WTC11 (cell line): ENCODE measurements around the gene SERTAD3. TPM values are rescaled to one million over a fixed set of nuclear protein-coding genes. Genes with fewer than 3 reads are reported as not detected.
A peak's percentile ranks its signal among the peaks of the same experiment; 100 is the strongest.

ENCODE experiments used
- ATAC-seq: fragments of 200-7000 bp; cut with Tn5 transposase; 2 replicates; pipeline ENCODE4 v1.10.0; 2021; ENCODE audit warnings: mild to moderate bottlenecking, moderate library complexity
- CTCF ChIA-PET: fragments of 300-600 bp; sonication (Branson Sonifier 250); formaldehyde crosslinking; loops from one replicate; lab custom pipeline; 2021; ENCODE audit warnings: antibody characterized with exemption; lab: Charles Lee
- POLR2A ChIA-PET: fragments of 350-600 bp; sonication (Branson Sonifier 250); formaldehyde crosslinking; loops from one replicate; lab custom pipeline; 2021; ENCODE audit warnings: antibody characterized with exemption; lab: Charles Lee
- DNase-seq: peaks from one replicate; pipeline ENCODE4 v3.0.0; 2021; ENCODE audit warnings: low spot score
- H3K27ac Mint-ChIP-seq: 2 replicates; pipeline ENCODE4 v1.8.0; 2021; ENCODE audit warnings: mixed read lengths
- H3K27me3 Mint-ChIP-seq: 2 replicates; pipeline ENCODE4 v1.8.0; 2021; ENCODE audit warnings: low read depth, mild to moderate bottlenecking, moderate library complexity, mixed read lengths
- H3K36me3 Mint-ChIP-seq: 2 replicates; pipeline ENCODE4 v1.8.0; 2021; ENCODE audit warnings: mixed read lengths
- H3K4me1 Mint-ChIP-seq: 2 replicates; pipeline ENCODE4 v1.8.0; 2022; ENCODE audit warnings: mixed read lengths
- H3K4me3 Mint-ChIP-seq: 2 replicates; pipeline ENCODE4 v1.8.0; 2021; ENCODE audit warnings: mild to moderate bottlenecking, moderate library complexity, mixed read lengths
- H3K9me3 Mint-ChIP-seq: 2 replicates; pipeline ENCODE4 v1.8.0; 2021; ENCODE audit warnings: mixed read lengths
- ATF1 ChIP-seq: sonication (generic); formaldehyde crosslinking; IDR thresholded peaks from 2 replicates; pipeline ENCODE4 v1.8.1; 2023; ENCODE audit warnings: mild to moderate bottlenecking, moderate library complexity, missing genetic modification reagents
- EMX1 ChIP-seq: fragments of 250-450 bp; sonication (Bioruptor Pico); IDR thresholded peaks from 2 replicates; pipeline ENCODE4 v1.8.0; 2021; ENCODE audit warnings: mild to moderate bottlenecking
- FOXK1 ChIP-seq: sonication (generic); formaldehyde crosslinking; IDR thresholded peaks from 2 replicates; pipeline ENCODE4 v1.8.0; 2022; ENCODE audit warnings: mild to moderate bottlenecking, moderate library complexity, missing genetic modification reagents
- FOXP1 ChIP-seq: sonication (generic); formaldehyde crosslinking; IDR thresholded peaks from 2 replicates; pipeline ENCODE4 v1.8.0; 2022; ENCODE audit warnings: missing genetic modification reagents, mild to moderate bottlenecking, moderate library complexity, borderline replicate concordance
- IRF2 ChIP-seq: sonication (generic); formaldehyde crosslinking; IDR thresholded peaks from 2 replicates; pipeline ENCODE4 v1.8.0; 2022; ENCODE audit warnings: low read depth, missing genetic modification reagents, borderline replicate concordance
- MYBL2 ChIP-seq: sonication (generic); formaldehyde crosslinking; IDR thresholded peaks from 2 replicates; pipeline ENCODE4 v1.8.1; 2023; ENCODE audit warnings: mild to moderate bottlenecking, moderate library complexity, missing genetic modification reagents
- NFYB ChIP-seq: sonication (generic); formaldehyde crosslinking; conservative IDR thresholded peaks from 2 replicates; pipeline ENCODE4 v1.8.0; 2022; ENCODE audit warnings: low read depth, missing genetic modification reagents
- SOX15 ChIP-seq: fragments of 250-450 bp; sonication (Bioruptor Pico); IDR thresholded peaks from 2 replicates; pipeline ENCODE4 v1.9.0; 2021; ENCODE audit warnings: mild to moderate bottlenecking
- SP1 ChIP-seq: sonication (generic); formaldehyde crosslinking; conservative IDR thresholded peaks from 2 replicates; pipeline ENCODE4 v1.8.1; 2022; ENCODE audit warnings: missing genetic modification reagents
- ZNF138 ChIP-seq: sonication (generic); formaldehyde crosslinking; conservative IDR thresholded peaks from 2 replicates; pipeline ENCODE4 v1.8.1; 2022; ENCODE audit warnings: mild to moderate bottlenecking, moderate library complexity, missing genetic modification reagents
- total RNA-seq: library from RNA; stranded (reverse); gene quantifications from 3 replicates; pipeline ENCODE4 v1.2.3, GENCODE V29; 2021
- TF ChIP-seq, protein P1 (sequence below): sonication (generic); formaldehyde crosslinking; IDR thresholded peaks from 2 replicates; pipeline ENCODE4 v1.8.1; 2022; ENCODE audit warnings: mild to moderate bottlenecking, moderate library complexity, missing genetic modification reagents
- TF ChIP-seq, protein P2 (sequence below): sonication (generic); formaldehyde crosslinking; IDR thresholded peaks from 2 replicates; pipeline ENCODE4 v1.8.0; 2022; ENCODE audit warnings: mild to moderate bottlenecking, missing genetic modification reagents
- TF ChIP-seq, protein P3 (sequence below): sonication (generic); formaldehyde crosslinking; IDR thresholded peaks from 2 replicates; pipeline ENCODE4 v1.8.0; 2022; ENCODE audit warnings: mild to moderate bottlenecking, missing genetic modification reagents
- TF ChIP-seq, protein P4 (sequence below): sonication (generic); formaldehyde crosslinking; IDR thresholded peaks from 2 replicates; pipeline ENCODE4 v1.8.0; 2022; ENCODE audit warnings: mild to moderate bottlenecking, missing genetic modification reagents
- TF ChIP-seq, protein P5 (sequence below): fragments of 250-450 bp; sonication (Bioruptor Pico); conservative IDR thresholded peaks from 2 replicates; pipeline ENCODE4 v1.9.0; 2021; ENCODE audit warnings: mild to moderate bottlenecking
- TF ChIP-seq, protein P6 (sequence below): sonication (generic); formaldehyde crosslinking; IDR thresholded peaks from 2 replicates; pipeline ENCODE4 v1.8.1; 2022; ENCODE audit warnings: low read depth, missing genetic modification reagents, borderline replicate concordance
- TF ChIP-seq, protein P7 (sequence below): sonication (generic); formaldehyde crosslinking; IDR thresholded peaks from 2 replicates; pipeline ENCODE4 v1.8.0; 2022; ENCODE audit warnings: mild to moderate bottlenecking, missing genetic modification reagents

SERTAD3 gene
- total RNA-seq, 1 experiment from 2014 or later: 33.6 TPM

DNA sequence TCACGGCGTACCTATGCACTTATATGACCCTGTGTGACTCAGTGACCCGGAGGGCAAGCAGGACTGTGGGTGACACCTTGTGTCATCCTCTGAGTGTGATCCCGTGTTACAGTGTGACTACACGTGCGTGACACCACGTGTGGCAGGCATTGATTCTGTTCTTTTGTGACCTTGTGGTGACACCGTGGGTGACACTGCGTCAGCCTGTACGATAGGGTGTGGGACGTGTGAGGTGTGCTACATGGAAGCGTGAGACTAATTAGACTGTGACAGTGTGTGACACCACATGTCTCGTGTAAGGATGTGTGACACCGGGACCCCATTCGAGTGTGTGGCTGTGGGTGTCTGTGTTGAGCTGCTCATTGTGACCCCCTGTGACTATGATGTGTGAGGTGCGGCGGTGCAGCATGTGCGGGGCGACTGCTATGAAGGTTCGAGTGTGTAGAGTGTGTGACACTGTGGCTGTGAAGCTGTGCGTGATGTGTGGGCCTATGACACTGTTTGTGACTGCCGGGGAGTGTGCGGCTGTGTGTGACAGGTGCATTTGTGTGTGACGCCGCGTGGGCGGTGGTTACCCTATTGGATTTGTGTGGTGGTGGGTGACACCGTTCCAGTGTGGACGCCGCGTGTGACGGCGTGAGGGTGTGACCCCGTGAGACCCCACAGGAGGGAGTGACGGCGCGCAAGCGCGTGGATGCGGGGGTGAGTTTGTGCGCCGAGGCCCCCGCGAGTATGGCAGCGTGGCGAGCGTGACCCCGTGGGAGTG, 22.3 kb upstream of the SERTAD3 start:
- no peak for ATAC-seq
- Mint-ChIP-seq H3K9me3 (no peaks in the 10 kb centered on the region), H3K27me3 (peaks cover 38% of the 10 kb centered on the region), H3K4me1 (peaks cover 16% of the 10 kb centered on the region), H3K27ac (no peak overlapping the region), H3K36me3 (0 out of 2 replicates have a peak, but pooled peaks cover 2% of the 10 kb centered on the region), H3K4me3 (peak overlapping the region; percentile 79)
- peak; percentile 13; the same call in 1 of the 2 replicates for TF ChIP-seq FOXP1
- TF ChIP-seq ZNF138 (CRISPR knock-in tag): no peak
- CTCF ChIA-PET: interaction anchor here (0.5 to 4.7 kb wide), 25 partner anchors 11 to 340 kb away, joined by 3 to 57 read pairs (median 6); partner anchors contain the start of genes LTBP4, SERTAD1 and SERTAD3
- DNase-seq: no peak
- POLR2A ChIA-PET: interaction anchor here (0.8 to 1.3 kb wide), 9 partner anchors 12 to 250 kb away, joined by 3 to 9 read pairs (median 4); partner anchors contain the start of genes COQ8B, ITPKC and SERTAD1

DNA sequence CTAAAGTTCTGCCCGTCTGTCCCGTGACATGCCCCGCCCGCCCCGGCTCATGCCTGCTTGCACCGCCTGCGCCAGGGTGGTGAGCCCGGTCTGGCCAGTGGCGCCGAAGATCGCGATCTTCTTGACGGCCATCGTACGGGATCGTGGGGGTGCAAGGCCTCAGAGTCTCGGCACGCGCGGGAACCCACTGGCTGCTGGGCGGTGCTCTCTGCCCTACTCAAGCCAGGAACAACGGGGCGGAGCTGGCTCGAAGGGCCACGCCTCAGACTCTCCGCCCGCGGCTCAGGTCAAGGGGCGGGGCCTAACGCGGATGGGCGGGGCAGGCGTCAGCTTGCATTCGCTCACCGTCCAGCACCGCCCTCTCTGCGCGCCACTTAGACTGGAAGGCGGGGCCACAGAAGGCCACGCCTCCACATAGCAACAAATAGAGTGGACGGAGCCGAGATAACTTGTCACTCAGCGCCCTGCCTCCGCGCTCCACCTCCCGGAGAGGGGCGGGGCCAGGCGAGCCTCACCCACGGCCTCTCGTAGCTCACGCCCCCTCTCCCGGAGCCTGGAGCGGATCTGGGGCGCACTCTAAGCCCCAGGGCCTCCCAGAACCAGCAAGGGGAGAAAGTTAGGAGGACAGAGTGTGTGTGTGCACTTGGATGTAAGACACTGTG, 21.6 kb upstream of the SERTAD3 start, which contains the start of gene BLVRB:
BLVRB (minus strand) TSS at position 189 of the 662 bp plus-strand sequence; CDS start at position 132, 57 bp downstream.
- Mint-ChIP-seq H3K27ac (peak within 1 kb of the TSS; percentile 78), H3K4me3 (peak within 1 kb of the TSS; percentile 79), H3K4me1 (peaks cover 16% of the 10 kb centered on the region), H3K9me3 (no peaks in the 10 kb centered on the region), H3K36me3 (0 out of 2 replicates have a peak, but pooled peaks cover 2% of the 10 kb centered on the region), H3K27me3 (peaks cover 38% of the 10 kb centered on the region)
- peak; percentile 48; the same call in 1 of the 2 replicates for TF ChIP-seq FOXP1
- TF ChIP-seq, protein P1, sequence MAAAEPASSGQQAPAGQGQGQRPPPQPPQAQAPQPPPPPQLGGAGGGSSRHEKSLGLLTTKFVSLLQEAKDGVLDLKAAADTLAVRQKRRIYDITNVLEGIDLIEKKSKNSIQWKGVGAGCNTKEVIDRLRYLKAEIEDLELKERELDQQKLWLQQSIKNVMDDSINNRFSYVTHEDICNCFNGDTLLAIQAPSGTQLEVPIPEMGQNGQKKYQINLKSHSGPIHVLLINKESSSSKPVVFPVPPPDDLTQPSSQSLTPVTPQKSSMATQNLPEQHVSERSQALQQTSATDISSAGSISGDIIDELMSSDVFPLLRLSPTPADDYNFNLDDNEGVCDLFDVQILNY (CRISPR knock-in tag): no peak
- TF ChIP-seq NFYB (CRISPR knock-in tag): 0 out of 2 replicates have a peak, but pooled peaks have one; percentile 25
- TF ChIP-seq, protein P2, sequence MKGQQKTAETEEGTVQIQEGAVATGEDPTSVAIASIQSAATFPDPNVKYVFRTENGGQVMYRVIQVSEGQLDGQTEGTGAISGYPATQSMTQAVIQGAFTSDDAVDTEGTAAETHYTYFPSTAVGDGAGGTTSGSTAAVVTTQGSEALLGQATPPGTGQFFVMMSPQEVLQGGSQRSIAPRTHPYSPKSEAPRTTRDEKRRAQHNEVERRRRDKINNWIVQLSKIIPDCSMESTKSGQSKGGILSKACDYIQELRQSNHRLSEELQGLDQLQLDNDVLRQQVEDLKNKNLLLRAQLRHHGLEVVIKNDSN (CRISPR knock-in tag): peak; percentile 34; the same call in 1 of the 2 replicates
- TF ChIP-seq, protein P3, sequence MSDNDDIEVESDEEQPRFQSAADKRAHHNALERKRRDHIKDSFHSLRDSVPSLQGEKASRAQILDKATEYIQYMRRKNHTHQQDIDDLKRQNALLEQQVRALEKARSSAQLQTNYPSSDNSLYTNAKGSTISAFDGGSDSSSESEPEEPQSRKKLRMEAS (CRISPR knock-in tag): peak; percentile 59
- peak; percentile 87 for TF ChIP-seq SP1 (CRISPR knock-in tag)
- TF ChIP-seq IRF2 (CRISPR knock-in tag): no peak
- 0 out of 2 replicates have a peak, but pooled peaks have one; percentile 10 for TF ChIP-seq FOXK1 (CRISPR knock-in tag)
- TF ChIP-seq EMX1 (CRISPR knock-in tag): no peak
- TF ChIP-seq SOX15: no peak
- POLR2A ChIA-PET: interaction anchor here (0.8 to 1.3 kb wide), 10 partner anchors 12 to 251 kb away, joined by 3 to 9 read pairs (median 4); partner anchors contain the start of genes COQ8B, ITPKC and SERTAD1
- DNase-seq: peak; percentile 100
- ATAC-seq: peak; percentile 92
- CTCF ChIA-PET: interaction anchor here (0.5 to 4.7 kb wide), 28 partner anchors 12 to 341 kb away, joined by 3 to 57 read pairs (median 6); partner anchors contain the start of genes LTBP4, SERTAD1 and SERTAD3

DNA sequence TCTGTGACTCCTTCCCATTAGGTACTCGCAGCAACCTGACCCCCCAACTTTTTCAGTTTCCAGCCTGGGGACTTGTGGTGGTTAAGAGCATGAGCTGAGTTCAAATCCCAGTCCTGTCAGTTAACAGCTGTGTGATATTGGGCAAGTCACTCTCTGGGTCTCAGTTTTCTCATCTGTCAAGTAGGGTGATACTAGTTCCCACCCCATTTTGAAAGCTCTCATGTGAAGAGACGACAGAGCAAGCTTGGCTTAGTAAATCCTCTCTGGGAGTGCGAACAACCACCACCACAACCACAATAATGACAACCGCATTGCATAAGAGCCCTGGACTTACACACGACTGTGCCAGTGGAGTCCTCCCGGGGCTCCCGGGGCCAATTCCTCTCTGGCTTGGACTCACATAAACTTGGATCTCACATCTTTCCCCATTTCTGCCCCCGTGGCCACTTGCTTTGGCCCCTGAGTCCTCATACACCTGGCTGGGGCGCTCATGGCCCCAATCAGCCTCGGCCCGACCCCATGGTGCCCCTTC, 21.0 kb upstream of the SERTAD3 start:
- Mint-ChIP-seq H3K36me3 (0 out of 2 replicates have a peak, but pooled peaks cover 2% of the 10 kb centered on the region), H3K27ac (peak overlapping the region; percentile 36), H3K4me3 (peak overlapping the region; percentile 79), H3K9me3 (no peaks in the 10 kb centered on the region), H3K27me3 (peaks cover 38% of the 10 kb centered on the region), H3K4me1 (peaks cover 16% of the 10 kb centered on the region)
- no peak for ATAC-seq
- DNase-seq: no peak
- ChIA-PET CTCF (interaction anchor here (0.8 to 4.7 kb wide), 27 partner anchors 12 to 341 kb away, joined by 3 to 57 read pairs (median 9); partner anchors contain the start of genes LTBP4, SERTAD1 and SERTAD3), POLR2A (interaction anchor here (0.8 to 1.9 kb wide), 10 partner anchors 11 to 252 kb away, joined by 3 to 12 read pairs (median 4); partner anchors contain the start of genes COQ8B, ITPKC, SERTAD1 and SERTAD3)
- TF ChIP-seq, protein P4, sequence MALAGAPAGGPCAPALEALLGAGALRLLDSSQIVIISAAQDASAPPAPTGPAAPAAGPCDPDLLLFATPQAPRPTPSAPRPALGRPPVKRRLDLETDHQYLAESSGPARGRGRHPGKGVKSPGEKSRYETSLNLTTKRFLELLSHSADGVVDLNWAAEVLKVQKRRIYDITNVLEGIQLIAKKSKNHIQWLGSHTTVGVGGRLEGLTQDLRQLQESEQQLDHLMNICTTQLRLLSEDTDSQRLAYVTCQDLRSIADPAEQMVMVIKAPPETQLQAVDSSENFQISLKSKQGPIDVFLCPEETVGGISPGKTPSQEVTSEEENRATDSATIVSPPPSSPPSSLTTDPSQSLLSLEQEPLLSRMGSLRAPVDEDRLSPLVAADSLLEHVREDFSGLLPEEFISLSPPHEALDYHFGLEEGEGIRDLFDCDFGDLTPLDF (CRISPR knock-in tag): no peak
- TF ChIP-seq MYBL2 (CRISPR knock-in tag): no peak
- TF ChIP-seq, protein P5, sequence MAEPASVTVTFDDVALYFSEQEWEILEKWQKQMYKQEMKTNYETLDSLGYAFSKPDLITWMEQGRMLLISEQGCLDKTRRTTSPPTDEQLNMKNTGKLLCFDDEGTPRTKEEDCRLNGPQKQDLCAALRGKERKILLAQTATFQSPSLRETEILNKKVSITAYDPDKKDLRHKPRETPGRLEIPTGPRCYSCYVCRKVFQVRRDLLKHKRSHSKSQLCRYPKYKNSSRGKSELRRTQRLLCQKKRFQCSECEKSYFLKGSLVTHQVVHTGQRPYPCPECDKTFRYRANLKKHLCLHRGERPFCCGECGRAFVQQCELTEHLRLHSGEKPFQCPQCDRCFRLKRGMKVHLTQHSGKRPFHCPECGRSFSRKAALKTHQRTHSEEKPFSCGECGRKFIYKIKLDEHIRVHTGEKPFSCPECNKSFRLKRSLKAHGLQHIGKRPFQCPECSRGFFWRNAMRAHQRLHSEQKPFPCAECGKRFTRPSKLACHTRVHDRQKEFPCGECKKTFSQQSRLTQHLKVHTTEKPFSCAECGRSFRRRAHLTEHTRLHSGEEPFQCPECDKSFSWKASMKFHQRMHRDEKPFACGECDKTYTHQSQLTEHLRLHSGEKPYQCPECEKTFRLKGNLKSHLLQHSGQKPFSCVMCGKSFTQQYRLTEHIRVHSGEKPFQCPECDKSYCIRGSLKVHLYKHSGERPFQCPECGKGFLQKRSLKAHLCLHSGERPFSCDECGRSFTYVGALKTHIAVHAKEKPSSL: no peak
- TF ChIP-seq NFYB (CRISPR knock-in tag): no peak
- no peak for TF ChIP-seq ATF1 (CRISPR knock-in tag)
- TF ChIP-seq, protein P6, sequence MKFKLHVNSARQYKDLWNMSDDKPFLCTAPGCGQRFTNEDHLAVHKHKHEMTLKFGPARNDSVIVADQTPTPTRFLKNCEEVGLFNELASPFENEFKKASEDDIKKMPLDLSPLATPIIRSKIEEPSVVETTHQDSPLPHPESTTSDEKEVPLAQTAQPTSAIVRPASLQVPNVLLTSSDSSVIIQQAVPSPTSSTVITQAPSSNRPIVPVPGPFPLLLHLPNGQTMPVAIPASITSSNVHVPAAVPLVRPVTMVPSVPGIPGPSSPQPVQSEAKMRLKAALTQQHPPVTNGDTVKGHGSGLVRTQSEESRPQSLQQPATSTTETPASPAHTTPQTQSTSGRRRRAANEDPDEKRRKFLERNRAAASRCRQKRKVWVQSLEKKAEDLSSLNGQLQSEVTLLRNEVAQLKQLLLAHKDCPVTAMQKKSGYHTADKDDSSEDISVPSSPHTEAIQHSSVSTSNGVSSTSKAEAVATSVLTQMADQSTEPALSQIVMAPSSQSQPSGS (CRISPR knock-in tag): no peak
- TF ChIP-seq, protein P7, sequence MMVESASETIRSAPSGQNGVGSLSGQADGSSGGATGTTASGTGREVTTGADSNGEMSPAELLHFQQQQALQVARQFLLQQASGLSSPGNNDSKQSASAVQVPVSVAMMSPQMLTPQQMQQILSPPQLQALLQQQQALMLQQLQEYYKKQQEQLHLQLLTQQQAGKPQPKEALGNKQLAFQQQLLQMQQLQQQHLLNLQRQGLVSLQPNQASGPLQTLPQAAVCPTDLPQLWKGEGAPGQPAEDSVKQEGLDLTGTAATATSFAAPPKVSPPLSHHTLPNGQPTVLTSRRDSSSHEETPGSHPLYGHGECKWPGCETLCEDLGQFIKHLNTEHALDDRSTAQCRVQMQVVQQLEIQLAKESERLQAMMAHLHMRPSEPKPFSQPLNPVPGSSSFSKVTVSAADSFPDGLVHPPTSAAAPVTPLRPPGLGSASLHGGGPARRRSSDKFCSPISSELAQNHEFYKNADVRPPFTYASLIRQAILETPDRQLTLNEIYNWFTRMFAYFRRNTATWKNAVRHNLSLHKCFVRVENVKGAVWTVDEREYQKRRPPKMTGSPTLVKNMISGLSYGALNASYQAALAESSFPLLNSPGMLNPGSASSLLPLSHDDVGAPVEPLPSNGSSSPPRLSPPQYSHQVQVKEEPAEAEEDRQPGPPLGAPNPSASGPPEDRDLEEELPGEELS (CRISPR knock-in tag): no peak
